ENCODE data around the gene PFKL. TPM values are rescaled to one million over a fixed set of nuclear protein-coding genes. Genes with fewer than 3 reads are reported as not detected.

Gene PFKL
- total RNA-seq, 4 donors from 2014 or later, result 11.9 to 20.6 (median 16.8) TPM

GRCh38 chr21:44314128-44314527, 14.3 kb downstream of the PFKL start:
- in situ Hi-C loops (cut with MboI; ENCODE audit: low sequenced_read_pairs in 4 of 4), result no loop called here
- Histone ChIP-seq H3K4me3 (no peak overlapping the region), H3K36me3 (no peaks in the 10 kb centered on the region), H3K27ac (no peak overlapping the region), H3K27me3 (no peaks in the 10 kb centered on the region), H3K9me3 (no peaks in the 10 kb centered on the region), H3K4me1 (no peaks in the 10 kb centered on the region)
- ATAC-seq (no peak), DNase-seq (no peak)
- no peak for TF ChIP-seq POLR2A (IDR thresholded peaks at IDR 0.05)
- TF ChIP-seq CTCF (IDR thresholded peaks at IDR 0.05 in 4 of 5, conservative IDR thresholded peaks at IDR 0.05 in 1 of 5), result no peak
- intact Hi-C loops (cut with DNase I; ENCODE audit: low total_unique reads), result loop anchor here (10.0 kb wide), 1 partner anchor 61 kb away; no protein-coding TSS in a partner anchor

- Histone ChIP-seq H3K27ac (no peak overlapping the region), H3K36me3 (no peaks in the 10 kb centered on the region), H3K4me1 (no peaks in the 10 kb centered on the region), H3K27me3 (no peaks in the 10 kb centered on the region), H3K9me3 (no peaks in the 10 kb centered on the region), H3K4me3 (no peak overlapping the region)
- TF ChIP-seq POLR2A (IDR thresholded peaks at IDR 0.05) (no peak), CTCF (IDR thresholded peaks at IDR 0.05 in 4 of 5, conservative IDR thresholded peaks at IDR 0.05 in 1 of 5) (no peak)
- ATAC-seq (no peak), DNase-seq (no peak)
- intact Hi-C loops (cut with DNase I; ENCODE audit: low total_unique reads), result loop anchor here (10.0 kb wide), 1 partner anchor 60 kb away; no protein-coding TSS in a partner anchor
- in situ Hi-C loops (cut with MboI; ENCODE audit: low sequenced_read_pairs in 4 of 4), result no loop called here
These were observed 14.7 kb downstream of the PFKL start for GRCh38 chr21:44314561-44314960.

GRCh38 chr21:44315691-44316203, 15.9 kb downstream of the PFKL start:
- Histone ChIP-seq H3K4me1 (no peaks in the 10 kb centered on the region), H3K4me3 (no peak overlapping the region), H3K36me3 (no peaks in the 10 kb centered on the region), H3K27ac (no peak overlapping the region), H3K9me3 (no peaks in the 10 kb centered on the region), H3K27me3 (no peaks in the 10 kb centered on the region)
- DNase-seq (no peak), ATAC-seq (no peak)
- in situ Hi-C loops (cut with MboI; ENCODE audit: low sequenced_read_pairs in 4 of 4), result no loop called here
- intact Hi-C loops (cut with DNase I; ENCODE audit: low total_unique reads), result loop anchor here (10.0 kb wide), 1 partner anchor 59 kb away; no protein-coding TSS in a partner anchor
- TF ChIP-seq POLR2A (IDR thresholded peaks at IDR 0.05) (no peak), CTCF (IDR thresholded peaks at IDR 0.05 in 4 of 5, conservative IDR thresholded peaks at IDR 0.05 in 1 of 5) (no peak)

- Histone ChIP-seq H3K27ac (no peak overlapping the region), H3K4me1 (no peaks in the 10 kb centered on the region), H3K9me3 (no peaks in the 10 kb centered on the region), H3K27me3 (no peaks in the 10 kb centered on the region), H3K36me3 (no peaks in the 10 kb centered on the region), H3K4me3 (no peak overlapping the region)
- intact Hi-C loops (cut with DNase I; ENCODE audit: low total_unique reads), result loop anchor here (10.0 kb wide), 1 partner anchor 58 kb away; no protein-coding TSS in a partner anchor
- ATAC-seq (no peak), DNase-seq (no peak)
- TF ChIP-seq POLR2A (IDR thresholded peaks at IDR 0.05) (no peak), CTCF (IDR thresholded peaks at IDR 0.05 in 4 of 5, conservative IDR thresholded peaks at IDR 0.05 in 1 of 5) (no peak)
- in situ Hi-C loops (cut with MboI; ENCODE audit: low sequenced_read_pairs in 4 of 4), result no loop called here
These were observed 16.5 kb downstream of the PFKL start for GRCh38 chr21:44316277-44316900.

All from gastrocnemius medialis (tissue), 4 donors.